GM12892 (cell line): ENCODE measurements around the gene MRPL45.
"Not testable (repeated sequence)": the region's sequence is repeated elsewhere in the genome, so short reads cannot be mapped to it uniquely, and the experiment has no call there.

Experiments used
- POLR2A ChIP-seq: IDR thresholded peaks from 2 replicates; pipeline ENCODE4 v1.6.1; 2011; ENCODE audit warnings: low read depth, low read length, control low read depth
- POLR2AphosphoS5 ChIP-seq: IDR thresholded peaks from 2 replicates; pipeline ENCODE4 v1.6.1; 2011; ENCODE audit warnings: low read depth, low read length, control low read depth
- TAF1 ChIP-seq: IDR thresholded peaks from 2 replicates; pipeline ENCODE4 v1.6.1; 2011; ENCODE audit warnings: low read depth, mild to moderate bottlenecking, control low read depth, low read length, borderline replicate concordance

DNA sequence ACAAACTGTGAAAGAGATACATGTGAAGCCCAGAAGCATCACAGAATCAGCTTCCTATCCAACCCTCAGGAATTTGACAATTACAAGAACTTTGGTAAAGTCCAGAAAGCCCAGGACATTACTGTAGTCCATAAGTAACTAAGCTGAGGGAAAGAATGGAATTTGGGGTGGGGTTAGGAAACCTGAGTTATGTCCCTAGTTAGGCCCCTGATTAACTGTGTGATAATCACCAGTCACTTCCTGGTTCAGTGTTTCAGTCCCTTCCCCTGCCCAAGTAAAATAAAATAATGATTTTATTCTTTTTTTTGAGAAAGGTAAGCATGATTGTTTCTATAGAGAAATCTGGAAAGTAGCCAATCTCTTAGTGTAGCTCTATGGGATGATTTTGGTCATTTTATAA, 11.0 kb upstream of the MRPL45 start:
- TF ChIP-seq POLR2AphosphoS5, POLR2A, TAF1: not testable (repeated sequence)
